H1 (cell line): Measurements from ENCODE around the gene GALNTL6. TPM values are rescaled to one million over a fixed set of nuclear protein-coding genes. Genes with fewer than 3 reads are reported as not detected.

Source experiments
- CTCF ChIA-PET: fragments of 300-600 bp; sonication (Branson Sonifier 250); formaldehyde crosslinking; loops from one replicate; lab custom pipeline; 2021; ENCODE audit not compliant: partially characterized antibody; lab: Charles Lee
- POLR2A ChIA-PET: fragments of 300-600 bp; sonication (Branson Sonifier 250); formaldehyde crosslinking; loops from one replicate; lab custom pipeline; 2021; ENCODE audit warnings: inconsistent platforms; ENCODE audit not compliant: partially characterized antibody; lab: Charles Lee
- DNase-seq, 2 experiments: peaks; one replicate each; pipeline versions ENCODE4 v3.0.0 to v3.0.0-alpha.2; 2010 to 2022; ENCODE audit warnings: low spot score in 2 of 2, low read depth in 1 of 2, mixed read lengths in 1 of 2
- FAIRE-seq: peaks from 2 replicates; lab custom pipeline; 2011; peaks lifted over from hg19 to GRCh38; lab: Jason Lieb, UNC
- H2AFZ ChIP-seq: 2 replicates; pipeline ENCODE4 v1.8.1; 2012; ENCODE audit warnings: low read length, inconsistent platforms
- H2AK5ac ChIP-seq: 2 replicates; pipeline ENCODE4 v1.6.1; 2013; ENCODE audit warnings: low read depth, low read length
- H2BK120ac ChIP-seq: replicated peaks from 2 replicates; pipeline ENCODE3; 2013; ENCODE audit warnings: low read depth, low read length, inconsistent platforms
- H2BK12ac ChIP-seq: 2 replicates; pipeline ENCODE4 v1.6.1; 2013; ENCODE audit warnings: low read depth, low read length
- H2BK15ac ChIP-seq: 2 replicates; pipeline ENCODE4 v1.6.1; 2013; ENCODE audit warnings: low read length
- H2BK20ac ChIP-seq: 2 replicates; pipeline ENCODE4 v1.6.1; 2013; ENCODE audit warnings: low read length
- H2BK5ac ChIP-seq: 2 replicates; pipeline ENCODE4 v1.6.1; 2013; ENCODE audit warnings: low read depth, low read length
- H3K14ac ChIP-seq: 2 replicates; pipeline ENCODE4 v1.6.1; 2013; ENCODE audit warnings: inconsistent platforms; ENCODE audit not compliant: insufficient read length
- H3K18ac ChIP-seq: 2 replicates; pipeline ENCODE4 v1.6.1; 2013; ENCODE audit warnings: low read length; ENCODE audit errors: extremely low read depth
- H3K23ac ChIP-seq: 2 replicates; pipeline ENCODE4 v1.6.1; 2013; ENCODE audit warnings: inconsistent platforms; ENCODE audit not compliant: insufficient read length
- H3K23me2 ChIP-seq: 2 replicates; pipeline ENCODE4 v1.6.1; 2013; ENCODE audit warnings: low read depth, low read length
- H3K27ac ChIP-seq: 2 replicates; pipeline ENCODE4 v1.6.1; 2011; ENCODE audit warnings: low read depth, low read length, inconsistent platforms
- H3K27me3 ChIP-seq, 4 experiments: replicated peaks in 1 of 4; 1 replicate in 1 of 4; 2 replicates in 3 of 4; pipeline versions ENCODE4 v1.6.1 to v1.8.1; 2011 to 2013; ENCODE audit warnings: low read length in 3 of 4, mild to moderate bottlenecking in 3 of 4, inconsistent platforms in 2 of 4, mixed read lengths in 2 of 4, moderate library complexity in 1 of 4; ENCODE audit not compliant: control insufficient read depth in 3 of 4, insufficient read depth in 3 of 4; ENCODE audit errors: extremely low read depth in 1 of 4
- H3K36me3 ChIP-seq, 4 experiments: 2 replicates each; pipeline versions ENCODE4 v1.6.1 to v1.8.1; 2011 to 2013; ENCODE audit warnings: mild to moderate bottlenecking in 4 of 4, low read length in 3 of 4, moderate library complexity in 2 of 4, control low read depth in 1 of 4, inconsistent platforms in 1 of 4; ENCODE audit not compliant: insufficient read depth in 4 of 4, control insufficient read depth in 2 of 4
- H3K4ac ChIP-seq: replicated peaks from 2 replicates; pipeline ENCODE3; 2013; ENCODE audit warnings: low read length, low read depth, mixed read lengths, inconsistent platforms; ENCODE audit not compliant: insufficient read length
- H3K4me1 ChIP-seq, 4 experiments: replicated peaks in 1 of 4; 1 replicate in 1 of 4; 2 replicates in 3 of 4; pipeline versions ENCODE4 v1.6.1 to v1.8.1; 2011 to 2013; ENCODE audit warnings: low read length in 3 of 4, inconsistent platforms in 2 of 4, mixed read lengths in 1 of 4; ENCODE audit not compliant: insufficient read depth in 4 of 4, control insufficient read depth in 3 of 4
- H3K4me2 ChIP-seq, 2 experiments: 2 replicates each; pipeline versions ENCODE4 v1.6.1 to v1.8.1; 2011 to 2013; ENCODE audit warnings: low read depth in 2 of 2, low read length in 2 of 2, control low read depth in 1 of 2, inconsistent platforms in 1 of 2, mild to moderate bottlenecking in 1 of 2; ENCODE audit not compliant: insufficient read depth in 1 of 2
- H3K4me3 ChIP-seq, 4 experiments: fragments of 200-600, 300-600 bp in 1 of 4; sonication (generic), shearing (Covaris generic), sonication (Bioruptor Twin) in 1 of 4; 2 replicates each; pipeline versions ENCODE4 v1.5.1 to v1.8.1; 2011 to 2016; ENCODE audit warnings: low read length in 4 of 4, low read depth in 3 of 4, control low read depth in 2 of 4, inconsistent platforms in 2 of 4, mild to moderate bottlenecking in 2 of 4, mixed read lengths in 1 of 4, moderate library complexity in 1 of 4; ENCODE audit not compliant: insufficient read depth in 2 of 4; ENCODE audit errors: extremely low read depth in 1 of 4
- H3K56ac ChIP-seq: replicated peaks from 2 replicates; pipeline ENCODE3; 2013; ENCODE audit warnings: low read depth, mild to moderate bottlenecking, mixed read lengths, low read length, inconsistent platforms; ENCODE audit not compliant: insufficient read length
- H3K79me1 ChIP-seq: 2 replicates; pipeline ENCODE4 v1.6.1; 2013; ENCODE audit warnings: low read depth, low read length, control low read depth
- H3K79me2 ChIP-seq, 2 experiments: 2 replicates each; pipeline versions ENCODE4 v1.6.1 to v1.8.1; 2012 to 2013; ENCODE audit warnings: low read length in 2 of 2, mild to moderate bottlenecking in 2 of 2, inconsistent platforms in 1 of 2; ENCODE audit not compliant: insufficient read depth in 2 of 2, control insufficient read depth in 1 of 2
- H3K9ac ChIP-seq, 4 experiments: replicated peaks in 1 of 4; 1 replicate in 1 of 4; 2 replicates in 3 of 4; pipeline versions ENCODE4 v1.6.1 to v1.8.1; 2011 to 2013; ENCODE audit warnings: low read depth in 3 of 4, low read length in 3 of 4, control low read depth in 2 of 4, mild to moderate bottlenecking in 2 of 4, moderate library complexity in 2 of 4, inconsistent platforms in 1 of 4; ENCODE audit errors: extremely low read depth in 1 of 4
- H3K9me3 ChIP-seq, 2 experiments: 2 replicates each; pipeline versions ENCODE4 v1.6.1 to v1.8.1; 2012 to 2013; ENCODE audit warnings: mild to moderate bottlenecking in 2 of 2, moderate library complexity in 2 of 2, control low read depth in 1 of 2, inconsistent platforms in 1 of 2, low read depth in 1 of 2, low read length in 1 of 2, mixed read lengths in 1 of 2; ENCODE audit not compliant: insufficient read depth in 2 of 2
- H4K20me1 ChIP-seq, 2 experiments: replicated peaks in 1 of 2; 2 replicates each; pipeline versions ENCODE3 to v1.8.1; 2011 to 2013; ENCODE audit warnings: inconsistent platforms in 2 of 2, low read length in 2 of 2, mild to moderate bottlenecking in 1 of 2; ENCODE audit not compliant: insufficient read depth in 2 of 2, control insufficient read depth in 1 of 2
- H4K5ac ChIP-seq: 2 replicates; pipeline ENCODE4 v1.6.1; 2013; ENCODE audit warnings: low read length, low read depth, mixed read lengths, inconsistent platforms; ENCODE audit not compliant: insufficient read length
- H4K8ac ChIP-seq: 2 replicates; pipeline ENCODE4 v1.8.0; 2013; ENCODE audit warnings: mild to moderate bottlenecking, moderate library complexity, low read length, inconsistent platforms; ENCODE audit not compliant: insufficient read depth; ENCODE audit errors: extremely low read depth
- H4K91ac ChIP-seq: replicated peaks from 2 replicates; pipeline ENCODE3; 2013; ENCODE audit warnings: low read length, mixed read lengths, inconsistent platforms; ENCODE audit not compliant: insufficient read length
- ASH2L ChIP-seq: fragments of 200-600, 300-600 bp; sonication (generic); IDR thresholded peaks from one replicate; pipeline ENCODE4 v1.7.1; 2017; ENCODE audit warnings: low read length
- ATF3 ChIP-seq: IDR thresholded peaks from 2 replicates; pipeline ENCODE4 v1.6.1; 2011; ENCODE audit warnings: low read depth, mild to moderate bottlenecking, low read length; ENCODE audit not compliant: insufficient read depth
- CBX8 ChIP-seq: fragments of 300-800, 300-1000 bp; sonication (generic); IDR thresholded peaks from 2 replicates; pipeline ENCODE4 v1.7.1; 2016; ENCODE audit warnings: low read depth, low read length, borderline replicate concordance
- CREB1 ChIP-seq: IDR thresholded peaks from 2 replicates; pipeline ENCODE4 v1.6.1; 2012; ENCODE audit warnings: inconsistent platforms
- CTBP2 ChIP-seq: IDR thresholded peaks from 2 replicates; pipeline ENCODE4 v1.7.0; 2011; ENCODE audit warnings: borderline replicate concordance, mild to moderate bottlenecking, moderate library complexity, mixed read lengths, low read length; ENCODE audit not compliant: insufficient read depth, insufficient read length
- EP300 ChIP-seq, 2 experiments: IDR thresholded peaks; 1 replicate in 1 of 2; 2 replicates in 1 of 2; pipeline ENCODE4 v1.6.1; 2011 to 2012; ENCODE audit warnings: low read depth in 2 of 2, low read length in 2 of 2, mild to moderate bottlenecking in 2 of 2, borderline replicate concordance in 1 of 2, inconsistent platforms in 1 of 2, moderate library complexity in 1 of 2
- JUN ChIP-seq: IDR thresholded peaks from 2 replicates; pipeline ENCODE4 v1.6.1; 2011; ENCODE audit warnings: low read depth, mild to moderate bottlenecking, improper control_type of control experiment, low read length
- KDM1A ChIP-seq: fragments of 200-600, 300-600 bp; sonication (generic); IDR thresholded peaks from 2 replicates; pipeline ENCODE4 v1.7.1; 2016; ENCODE audit warnings: mild to moderate bottlenecking, low read length, borderline replicate concordance
- KDM4A ChIP-seq: IDR thresholded peaks from one replicate; pipeline ENCODE4 v1.7.1; 2012; ENCODE audit warnings: low read depth, mild to moderate bottlenecking, moderate library complexity, low read length, inconsistent platforms; ENCODE audit not compliant: severe bottlenecking
- NANOG ChIP-seq: IDR thresholded peaks from 2 replicates; pipeline ENCODE4 v1.6.1; 2011; ENCODE audit warnings: low read length, low read depth, mild to moderate bottlenecking, inconsistent platforms; ENCODE audit not compliant: insufficient read depth, poor library complexity, severe bottlenecking
- POU5F1 ChIP-seq: IDR thresholded peaks from 2 replicates; pipeline ENCODE4 v1.6.1; 2011; ENCODE audit warnings: low read depth, mild to moderate bottlenecking, low read length, moderate library complexity
- RXRA ChIP-seq: IDR thresholded peaks from 2 replicates; pipeline ENCODE4 v1.6.1; 2011; ENCODE audit warnings: low read depth, mild to moderate bottlenecking, low read length, moderate library complexity; ENCODE audit not compliant: insufficient read depth
- SP2 ChIP-seq: IDR thresholded peaks from 2 replicates; pipeline ENCODE4 v1.6.1; 2012; ENCODE audit warnings: mild to moderate bottlenecking, low read length, inconsistent platforms
- TAF1 ChIP-seq: IDR thresholded peaks from 2 replicates; pipeline ENCODE4 v1.6.1; 2011; ENCODE audit warnings: mild to moderate bottlenecking, low read depth, low read length
- TEAD4 ChIP-seq: IDR thresholded peaks from 2 replicates; pipeline ENCODE4 v1.6.1; 2012; ENCODE audit warnings: low read depth, low read length, inconsistent platforms, mixed read lengths
- WGBS, 2 experiments: shearing (Covaris generic) in 1 of 2; methylation state at CpG; one replicate each; pipeline versions ENCODE4 v1.1.6 to v1.1.7; 2013 to 2015; ENCODE audit warnings: low lambda C conversion rate in 2 of 2, mixed read lengths in 2 of 2, inconsistent platforms in 1 of 2, low coverage in 1 of 2, missing lambda C conversion rate in 1 of 2; ENCODE audit not compliant: insufficient replicate concordance in 2 of 2, insufficient coverage in 1 of 2, insufficient read length in 1 of 2; ENCODE audit errors: extremely low coverage in 1 of 2, missing lambda C conversion rate in 1 of 2; 5-methylcytosine and 5-hydroxymethylcytosine counted together
- polyA plus RNA-seq, 7 experiments: library from polyadenylated mRNA; depleted of rRNA in 3 of 7; stranded (reverse) in 5 of 7; unstranded in 2 of 7; fragments of >200 nt in 5 of 7; fragments of 200-250 nt in 2 of 7; gene quantifications; 1 replicate in 5 of 7; 2 replicates in 1 of 7; 4 replicates in 1 of 7; pipeline versions ENCODE4 v1.2.1 to v1.2.3, GENCODE V29; 2011 to 2013; ENCODE audit warnings: missing spikeins in 2 of 7, mixed read lengths in 2 of 7
- total RNA-seq: library from RNA; stranded (reverse); fragmentation: NEBNext Ultra II Directional; extraction: Animal tissue kit (Norgen Biotek cat#: 25700); gene quantifications from 2 replicates; pipeline ENCODE4 v1.2.1, GENCODE V29; 2021

Gene GALNTL6
- total and polyA plus RNA-seq, 2 of the 8 experiments (the other 6 are each of a cell fraction or from before 2014, with no cell fraction given) = 0.03 to 0.32 TPM

DNA sequence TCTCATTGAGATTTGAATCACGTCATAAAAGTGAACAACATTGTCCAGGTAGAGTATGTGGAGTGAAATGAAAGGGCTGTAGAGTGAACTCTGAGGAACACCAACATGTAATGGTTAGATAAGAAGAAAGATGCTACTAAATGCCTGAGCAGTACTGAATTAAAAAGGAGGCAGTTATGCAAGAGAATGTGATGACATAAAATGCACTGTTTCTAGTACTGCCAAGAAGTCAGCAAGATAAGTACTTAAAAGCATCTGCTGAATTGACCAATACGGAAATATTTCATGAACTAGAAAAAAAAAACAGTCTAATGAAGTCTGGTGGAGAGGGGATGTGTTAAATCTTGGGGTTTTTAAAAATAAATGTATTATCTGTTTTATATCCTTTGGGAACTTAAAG is 771.6 kb downstream of the GALNTL6 start:
- no peak for FAIRE-seq
- Histone ChIP-seq H3K36me3 (no peaks in the 10 kb centered on the region), H3K79me1 (no peaks in the 10 kb centered on the region), H4K8ac (no peak overlapping the region), H2AFZ (no peak overlapping the region), H3K4me3 (no peak overlapping the region), H4K20me1 (no peaks in the 10 kb centered on the region), H3K23ac (no peak overlapping the region), H4K91ac (no peak overlapping the region), H2BK120ac (no peak overlapping the region), H3K4me1 (no peaks in the 10 kb centered on the region), H3K56ac (no peak overlapping the region), H3K9me3 (no peaks in the 10 kb centered on the region), H3K9ac (no peak overlapping the region), H3K27ac (no peak overlapping the region), H2BK5ac (no peak overlapping the region), H4K5ac (no peak overlapping the region), H3K14ac (no peak overlapping the region), H3K18ac (no peak overlapping the region), H2BK12ac (no peak overlapping the region), H3K4me2 (no peak overlapping the region), H2BK15ac (no peak overlapping the region), H2BK20ac (no peak overlapping the region), H3K27me3 (no peaks in the 10 kb centered on the region), H3K23me2 (no peaks in the 10 kb centered on the region; the same call in 1 of the 2 replicates), H3K4ac (no peak overlapping the region), H2AK5ac (no peak overlapping the region), H3K79me2 (no peaks in the 10 kb centered on the region)
- CTCF ChIA-PET = no interaction called here
- no peak for DNase-seq
- WGBS, 2 experiments = 83% methylated on average over 2 of the region's 2 CpGs; no CpG with 5 or more reads in 1 of the 2 experiments
- POLR2A ChIA-PET = no interaction called here
- TF ChIP-seq NANOG (no peak), CREB1 (no peak), CBX8 (no peak), RXRA (no peak), KDM1A (no peak), TAF1 (no peak), POU5F1 (no peak), KDM4A (no peak), CTBP2 (no peak), SP2 (no peak), ASH2L (no peak), ATF3 (no peak), JUN (no peak), TEAD4 (no peak), EP300 (IDR thresholded peaks at IDR 0.05; ENCODE audit: borderline replicate concordance in 1 of 2, low read depth in 2 of 2, low read length in 2 of 2) (no peak)
